GM08714 (cell line): ENCODE data around the gene SLC8A1.

Source experiments
- H3K4me3 ChIP-seq: fragments of 200-500 bp; sonication (Bioruptor generic); 2 replicates; pipeline ENCODE4 v1.5.1; 2014; ENCODE audit warnings: mild to moderate bottlenecking, low read length, inconsistent platforms
- ZNF274 ChIP-seq: IDR thresholded peaks from 2 replicates; pipeline ENCODE4 v1.6.1; 2012; ENCODE audit warnings: mild to moderate bottlenecking, low read depth, low read length

SLC8A1 gene

GRCh38 chr2:40164736-40165508, 287.0 kb downstream of the SLC8A1 start:
- H3K4me3 ChIP-seq: no peak overlapping the region
- no peak for TF ChIP-seq ZNF274

- no peak for TF ChIP-seq ZNF274
- no peak overlapping the region for H3K4me3 ChIP-seq
Measured at GRCh38 chr2:40161986-40162385, 289.9 kb downstream of the SLC8A1 start.

- no peak overlapping the region for H3K4me3 ChIP-seq
- no peak for TF ChIP-seq ZNF274
Measured at GRCh38 chr2:40160751-40161218, 291.1 kb downstream of the SLC8A1 start.

GRCh38 chr2:40159333-40159732, 292.6 kb downstream of the SLC8A1 start:
- no peak overlapping the region for H3K4me3 ChIP-seq
- TF ChIP-seq ZNF274: no peak

- TF ChIP-seq ZNF274: no peak
Measured at GRCh38 chr2:40158781-40159180, 293.1 kb downstream of the SLC8A1 start.

GRCh38 chr2:40155728-40156127, 296.2 kb downstream of the SLC8A1 start:
- no peak for TF ChIP-seq ZNF274
- H3K4me3 ChIP-seq: no peak overlapping the region

More at GRCh38 chr2:40158781-40159180, 293.1 kb downstream of the SLC8A1 start:
- H3K4me3 ChIP-seq: no peak overlapping the region

- TF ChIP-seq ZNF274: no peak
- no peak overlapping the region for H3K4me3 ChIP-seq
Measured at GRCh38 chr2:40150266-40150665, 301.6 kb downstream of the SLC8A1 start.

GRCh38 chr2:40148334-40148733, 303.6 kb downstream of the SLC8A1 start:
- no peak for TF ChIP-seq ZNF274
- no peak overlapping the region for H3K4me3 ChIP-seq

GRCh38 chr2:40147360-40147759, 304.5 kb downstream of the SLC8A1 start:
- no peak overlapping the region for H3K4me3 ChIP-seq
- TF ChIP-seq ZNF274: no peak

- H3K4me3 ChIP-seq: no peak overlapping the region
- TF ChIP-seq ZNF274: no peak
Measured at GRCh38 chr2:40144022-40144421, 307.9 kb downstream of the SLC8A1 start.

- TF ChIP-seq ZNF274: no peak
- H3K4me3 ChIP-seq: no peak overlapping the region
Measured at GRCh38 chr2:40138314-40138713, 313.6 kb downstream of the SLC8A1 start.

- no peak overlapping the region for H3K4me3 ChIP-seq
- TF ChIP-seq ZNF274: no peak
Measured at GRCh38 chr2:40131081-40131704, 320.7 kb downstream of the SLC8A1 start.

- no peak for TF ChIP-seq ZNF274
- H3K4me3 ChIP-seq: no peak overlapping the region
Measured at GRCh38 chr2:40130251-40130994, 321.5 kb downstream of the SLC8A1 start.

- no peak overlapping the region for H3K4me3 ChIP-seq
- TF ChIP-seq ZNF274: no peak
Measured at GRCh38 chr2:40129725-40130124, 322.2 kb downstream of the SLC8A1 start.

- no peak overlapping the region for H3K4me3 ChIP-seq
- no peak for TF ChIP-seq ZNF274
Measured at GRCh38 chr2:40128796-40129195, 323.1 kb downstream of the SLC8A1 start.
